Mammary microvascular endothelial cell (primary cell): Measurements from ENCODE around the gene PRR12. TPM values are rescaled to one million over a fixed set of nuclear protein-coding genes. Genes with fewer than 3 reads are reported as not detected.

Experiments
- total RNA-seq: library from RNA; depleted of rRNA; stranded (reverse); fragments of >200 nt; gene quantifications from 2 replicates; pipeline ENCODE4 v1.2.3, GENCODE V29; 2015

PRR12 gene, protein sequence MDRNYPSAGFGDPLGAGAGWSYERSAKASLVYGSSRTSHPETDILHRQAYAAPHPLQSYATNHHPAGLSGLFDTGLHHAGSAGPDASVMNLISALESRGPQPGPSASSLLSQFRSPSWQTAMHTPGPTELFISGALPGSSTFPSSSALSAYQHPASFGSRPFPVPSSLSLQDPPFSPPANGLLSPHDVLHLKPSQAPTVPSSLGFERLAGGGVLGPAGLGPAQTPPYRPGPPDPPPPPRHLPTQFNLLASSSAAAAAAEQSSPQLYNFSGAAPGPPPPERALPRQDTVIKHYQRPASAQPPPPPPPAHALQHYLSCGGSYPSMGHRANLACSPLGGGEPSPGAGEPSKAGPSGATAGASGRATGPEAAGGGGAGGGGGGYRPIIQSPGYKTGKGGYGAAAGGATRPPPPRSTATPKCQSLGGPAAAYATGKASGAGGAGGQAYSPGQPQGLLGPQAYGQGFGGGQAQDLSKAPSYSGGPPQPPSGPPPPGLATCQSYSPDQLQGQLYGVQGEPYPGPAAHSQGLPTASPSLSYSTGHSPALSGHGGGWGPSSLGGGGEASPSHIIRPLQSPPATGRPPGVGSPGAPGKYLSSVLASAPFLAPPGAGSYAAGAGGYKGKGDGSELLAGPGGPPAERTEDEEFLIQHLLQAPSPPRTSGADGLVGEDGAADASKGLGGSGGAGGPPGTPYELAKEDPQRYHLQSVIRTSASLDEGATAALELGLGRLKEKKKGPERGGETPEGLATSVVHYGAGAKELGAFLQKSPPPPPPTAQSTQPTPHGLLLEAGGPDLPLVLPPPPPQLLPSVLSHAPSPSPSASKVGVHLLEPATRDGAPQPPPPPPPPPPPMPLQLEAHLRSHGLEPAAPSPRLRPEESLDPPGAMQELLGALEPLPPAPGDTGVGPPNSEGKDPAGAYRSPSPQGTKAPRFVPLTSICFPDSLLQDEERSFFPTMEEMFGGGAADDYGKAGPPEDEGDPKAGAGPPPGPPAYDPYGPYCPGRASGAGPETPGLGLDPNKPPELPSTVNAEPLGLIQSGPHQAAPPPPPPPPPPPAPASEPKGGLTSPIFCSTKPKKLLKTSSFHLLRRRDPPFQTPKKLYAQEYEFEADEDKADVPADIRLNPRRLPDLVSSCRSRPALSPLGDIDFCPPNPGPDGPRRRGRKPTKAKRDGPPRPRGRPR (N-terminal part only)
- 6.5 and 8.2 TPM in 2 replicates for total RNA-seq

DNA sequence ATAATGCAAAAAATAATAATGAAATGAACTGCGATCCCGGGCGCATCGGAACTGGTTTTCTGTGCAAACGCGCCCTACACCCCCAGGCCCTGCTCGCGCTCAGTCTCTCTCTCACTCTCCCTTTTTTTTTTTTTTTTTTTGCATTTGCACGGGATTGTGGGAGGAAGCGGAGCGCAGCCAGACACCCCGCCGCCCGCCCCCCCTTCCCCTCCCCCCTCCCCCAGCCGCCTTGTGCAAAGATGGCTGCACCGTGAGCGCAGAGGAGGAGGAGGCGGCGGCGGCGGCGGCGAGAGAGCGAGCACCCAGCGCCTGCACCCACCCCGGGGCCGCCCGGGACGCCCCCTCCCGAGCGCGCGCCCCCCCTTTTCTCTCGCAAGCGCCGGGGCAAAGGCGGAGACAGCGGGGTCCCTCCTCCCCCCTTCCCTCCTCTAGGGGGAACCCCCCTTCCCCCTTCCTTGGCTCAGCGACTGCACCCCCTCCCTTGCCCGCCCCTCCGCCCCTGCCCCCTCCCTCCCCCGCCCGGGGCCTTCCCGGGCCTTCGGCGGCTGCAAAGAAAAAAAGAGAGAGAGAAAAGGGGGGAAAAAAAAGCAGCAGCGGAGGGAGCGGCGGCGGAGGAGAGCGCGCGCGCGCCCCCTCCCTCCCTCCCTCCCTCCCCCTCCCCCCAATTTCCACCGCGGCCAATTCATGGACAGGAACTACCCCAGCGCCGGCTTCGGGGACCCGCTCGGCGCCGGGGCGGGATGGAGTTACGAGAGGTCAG is at the start of gene PRR12:
Gene PRR12 (plus strand): TSS at position 212 of the 760 bp plus-strand sequence. CDS start 473 bp downstream, at position 685.

DNA sequence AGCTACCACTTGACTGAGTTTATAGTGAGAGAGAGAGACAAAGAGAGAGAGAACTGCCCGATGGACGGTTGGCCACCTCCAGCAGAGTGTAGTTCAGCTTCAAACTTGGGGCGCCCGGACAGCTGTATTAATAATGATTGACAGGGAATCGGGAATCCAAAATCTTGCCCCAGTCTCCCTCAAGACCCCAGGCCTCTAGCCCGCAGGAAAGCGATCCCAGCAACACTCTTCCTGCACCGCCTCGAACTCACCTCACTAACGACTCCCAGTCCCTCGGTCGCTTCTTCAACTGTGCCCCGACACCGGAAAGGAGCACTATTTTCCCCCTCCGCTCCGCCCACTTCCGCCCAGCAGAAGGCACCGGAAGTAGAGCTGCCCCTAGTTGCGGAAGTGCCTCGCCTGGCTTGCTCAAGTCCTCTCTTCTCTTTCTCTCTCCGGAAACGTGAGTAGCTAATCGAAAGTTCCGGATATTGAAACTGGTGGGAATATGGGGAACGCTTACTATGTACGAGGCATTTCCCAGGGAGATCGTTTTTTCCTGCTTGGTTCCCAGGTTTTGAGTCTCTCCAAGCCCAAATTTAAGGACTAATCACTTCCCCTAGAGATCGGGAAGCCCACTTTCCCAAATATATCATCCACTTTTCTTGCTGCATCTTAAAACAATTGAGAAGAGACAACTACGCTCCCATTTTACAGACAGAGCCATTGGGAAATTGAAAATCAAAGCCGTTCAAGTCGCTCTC is 10.5 kb upstream of the PRR12 start, which contains the start of gene NOSIP:
Gene NOSIP (minus strand): TSS at position 293 of the 743 bp plus-strand sequence. CDS start 19,865 bp downstream, outside the sequence.

DNA sequence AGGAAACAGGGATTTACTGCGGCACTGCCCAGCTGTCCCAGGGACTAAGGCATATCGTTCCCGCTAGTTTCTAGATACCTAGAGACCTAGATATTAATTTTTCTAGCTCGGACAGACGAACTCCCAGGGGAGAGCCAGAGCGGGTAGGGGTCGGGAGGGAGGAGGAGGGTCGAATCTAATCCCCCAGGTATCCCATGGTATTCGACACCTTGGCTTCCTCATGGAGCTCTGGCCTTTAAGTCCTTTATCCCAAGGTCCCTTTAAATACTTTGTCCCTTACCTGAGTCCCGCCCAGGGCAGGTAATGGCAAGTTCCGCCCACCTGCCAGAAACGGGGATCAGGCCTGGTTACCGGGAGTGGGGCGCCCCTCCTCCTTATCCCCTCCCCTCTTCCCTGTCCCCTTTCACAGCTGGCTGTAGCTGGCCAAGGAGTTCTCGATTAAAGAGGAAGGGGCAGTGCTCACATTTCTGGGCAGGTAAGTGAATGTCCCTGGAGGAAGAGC is 9.9 kb upstream of the PRR12 start, which contains the start of gene PRRG2:
Gene PRRG2 (plus strand): TSS at position 310 of the 502 bp plus-strand sequence. CDS start 1,904 bp downstream, outside the sequence.

DNA sequence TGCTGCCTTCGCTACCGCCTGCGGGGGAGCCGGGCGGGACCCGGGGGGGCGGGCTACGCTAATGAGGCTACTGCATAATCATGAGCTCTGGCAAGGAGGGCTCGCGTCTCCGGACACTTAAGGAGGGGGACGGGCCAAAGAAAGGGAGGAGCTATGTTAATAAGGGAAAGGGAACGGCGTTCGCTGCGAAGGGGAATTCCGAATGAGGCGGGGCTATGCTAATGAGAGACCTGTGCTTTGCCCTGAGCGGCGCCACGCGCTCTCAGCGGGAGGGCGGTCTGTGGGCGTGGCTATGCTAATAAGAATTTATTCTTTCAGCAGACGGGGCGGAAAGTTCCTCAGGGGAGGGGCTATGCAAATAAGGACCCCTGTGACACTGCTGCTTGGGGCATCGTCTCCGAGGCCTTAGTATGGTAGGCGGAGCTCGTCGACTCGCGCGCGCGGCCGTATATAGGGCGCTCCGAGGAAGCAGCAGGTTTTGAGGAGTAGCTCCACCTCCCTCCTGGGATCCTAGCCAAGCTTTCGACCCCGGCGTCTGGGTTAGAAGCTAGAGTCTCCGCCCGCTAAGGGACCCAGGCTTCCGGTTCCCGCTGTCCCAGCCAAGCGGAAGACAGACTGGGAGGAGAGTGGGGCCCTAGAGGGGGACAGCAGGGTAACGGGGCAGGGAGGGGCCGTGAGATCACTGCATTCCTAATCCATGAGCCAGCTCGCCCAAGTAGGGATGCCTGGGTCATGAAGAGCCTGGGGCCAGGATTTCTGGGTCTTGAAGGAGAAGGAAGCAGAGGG is 49.3 kb downstream of the PRR12 start, which contains the start of gene RRAS:
Gene RRAS (minus strand): TSS at position 31 of the 786 bp plus-strand sequence. CDS start 45 bp downstream, outside the sequence.

DNA sequence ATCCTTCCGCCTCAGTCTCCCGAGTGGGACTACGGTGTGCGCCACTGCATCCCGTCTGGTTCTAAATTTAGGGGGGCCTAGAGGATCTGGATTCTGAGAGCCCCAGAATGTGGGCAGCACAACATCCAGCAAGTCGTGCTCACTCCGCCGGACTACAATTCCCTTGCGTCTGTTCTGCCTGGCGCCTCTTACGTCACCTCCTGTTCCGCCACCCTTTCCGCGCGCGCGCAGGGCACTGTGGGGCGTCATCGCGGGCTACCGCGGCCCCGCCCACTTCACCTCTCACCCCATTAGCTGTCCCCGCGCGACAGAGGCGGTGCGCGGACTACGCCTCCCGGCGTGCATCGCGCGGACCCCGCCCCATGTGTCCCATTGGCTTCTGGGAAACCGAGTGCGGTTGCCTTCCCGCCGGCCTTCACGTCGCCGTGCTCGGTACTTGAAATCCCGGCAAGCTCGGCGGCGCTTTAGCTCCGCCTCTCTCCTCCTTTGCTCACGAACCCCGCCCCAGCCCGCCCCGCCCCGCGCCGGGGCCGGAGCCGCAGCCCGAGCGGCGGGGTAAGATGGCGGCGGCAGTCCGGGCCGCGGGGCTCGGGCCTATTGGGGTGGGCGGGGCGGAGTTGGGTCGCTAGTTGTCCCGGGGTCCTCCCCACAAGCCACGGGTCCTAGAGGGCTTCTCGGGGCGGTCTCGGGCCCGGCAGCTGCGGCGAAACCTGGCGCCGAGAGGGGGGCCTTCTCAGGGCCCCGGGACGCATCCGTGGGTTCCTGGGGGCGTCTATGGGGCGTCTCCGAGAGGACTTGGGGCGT is 50.9 kb downstream of the PRR12 start, which contains the start of gene SCAF1:
Gene SCAF1 (plus strand): TSS at position 522 of the 804 bp plus-strand sequence. CDS start 2,818 bp downstream, outside the sequence.

DNA sequence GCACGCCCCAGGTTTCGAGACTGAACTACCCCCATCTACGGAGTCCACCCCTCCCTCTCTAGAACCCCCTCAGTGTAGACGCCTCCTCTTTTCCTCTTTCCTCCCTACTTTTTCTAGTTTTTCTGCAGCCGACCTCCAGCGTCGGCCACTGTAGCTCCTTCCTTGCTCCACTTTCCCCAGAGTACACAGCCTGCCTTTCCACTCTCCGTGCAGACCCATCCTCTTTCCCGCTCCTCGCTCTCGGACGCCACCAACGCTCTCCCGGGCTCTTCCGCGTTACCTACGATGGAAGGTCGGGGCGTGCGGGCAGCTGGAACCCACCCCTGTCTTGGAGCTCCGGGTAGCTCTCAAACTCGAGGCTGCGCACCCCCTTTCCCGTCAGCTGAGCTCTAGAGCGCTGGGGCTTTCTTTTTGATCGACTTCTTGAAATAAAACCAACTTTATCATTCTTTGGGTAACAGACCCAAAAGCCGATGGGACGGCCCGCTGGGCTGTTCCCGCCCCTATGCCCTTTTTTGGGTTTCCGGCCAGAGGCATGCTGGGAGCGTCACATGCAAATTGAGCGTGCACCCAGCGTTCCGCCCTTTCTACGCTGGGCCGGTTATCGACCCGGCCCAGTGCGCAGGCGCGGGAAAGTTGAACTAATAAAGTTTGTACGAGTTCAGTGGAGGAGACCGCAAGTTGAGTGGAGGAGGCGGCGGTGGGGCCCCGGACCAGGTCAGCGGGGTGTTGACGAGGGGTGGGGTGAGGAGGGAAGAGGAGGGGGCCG is 74.6 kb downstream of the PRR12 start, which contains the start of the genes BCL2L12 and IRF3:
Gene BCL2L12 (plus strand): TSS at position 583 of the 769 bp plus-strand sequence. CDS start 760 bp downstream, outside the sequence.
Gene IRF3 (minus strand): TSS at position 507 of the 769 bp plus-strand sequence. CDS start 1,019 bp downstream, outside the sequence.

Other genes with a start within 250 kb of the PRR12 start
- 56.6 and 65.2 TPM in 2 replicates for gene TEAD2, start 228.8 kb upstream of the PRR12 start, total RNA-seq
- gene DKKL1, start 227.3 kb upstream of the PRR12 start, total RNA-seq = not detected in 2 replicates
- not detected in 2 replicates for gene KASH5, start 202.9 kb upstream of the PRR12 start, total RNA-seq
- not detected in 2 replicates for gene PTH2, start 167.7 kb upstream of the PRR12 start, total RNA-seq
- gene GFY, start 165.8 kb upstream of the PRR12 start, total RNA-seq = not detected in 2 replicates
- gene SLC17A7, start 149.7 kb upstream of the PRR12 start, total RNA-seq = under 0.01 and 0.05 TPM in 2 replicates
- 82.1 and 96.8 TPM in 2 replicates for gene PIH1D1, start 139.4 kb upstream of the PRR12 start, total RNA-seq
- gene ALDH16A1, start 138.0 kb upstream of the PRR12 start, total RNA-seq = 51.6 and 62.2 TPM in 2 replicates
- 6.1 and 7.9 TPM in 2 replicates for gene FLT3LG, start 117.0 kb upstream of the PRR12 start, total RNA-seq
- gene RPL13A, start 103.6 kb upstream of the PRR12 start, total RNA-seq = 1,790 and 1,858 TPM in 2 replicates
- 3,468 and 3,616 TPM in 2 replicates for gene RPS11, start 94.7 kb upstream of the PRR12 start, total RNA-seq
- gene FCGRT, start 78.5 kb upstream of the PRR12 start, total RNA-seq = 60.6 and 63.8 TPM in 2 replicates
- 26.5 and 34.0 TPM in 2 replicates for gene RCN3, start 63.2 kb upstream of the PRR12 start, total RNA-seq
- 104 and 111 TPM in 2 replicates for gene NOSIP, start 10.6 kb upstream of the PRR12 start, total RNA-seq
- gene PRRG2, start 9.9 kb upstream of the PRR12 start, total RNA-seq = 1.1 and 3.3 TPM in 2 replicates
- 79.1 and 97.7 TPM in 2 replicates for gene RRAS, start 49.0 kb downstream of the PRR12 start, total RNA-seq
- gene SCAF1, start 51.0 kb downstream of the PRR12 start, total RNA-seq = 33.2 and 36.7 TPM in 2 replicates
- 46.5 and 55.2 TPM in 2 replicates for gene IRF3, start 74.7 kb downstream of the PRR12 start, total RNA-seq
- 33.2 TPM in 2 replicates for gene BCL2L12, start 74.8 kb downstream of the PRR12 start, total RNA-seq
- 329 and 369 TPM in 2 replicates for gene PRMT1, start 86.1 kb downstream of the PRR12 start, total RNA-seq
- 0.33 and 0.49 TPM in 2 replicates for gene ADM5, start 98.4 kb downstream of the PRR12 start, total RNA-seq
- 11.9 and 12.3 TPM in 2 replicates for gene CPT1C, start 99.9 kb downstream of the PRR12 start, total RNA-seq
- 1.5 TPM in 1 of 2 replicates, not detected in the other for gene TSKS, start 172.1 kb downstream of the PRR12 start, total RNA-seq
- gene AP2A1, start 175.8 kb downstream of the PRR12 start, total RNA-seq = 108 and 110 TPM in 2 replicates
- 13.8 and 17.1 TPM in 2 replicates for gene FUZ, start 222.1 kb downstream of the PRR12 start, total RNA-seq
- gene MED25, start 227.1 kb downstream of the PRR12 start, total RNA-seq = 25.2 and 25.6 TPM in 2 replicates